Smooth muscle cell (in vitro differentiated cells): Measurements from ENCODE around the gene PDILT. TPM values are rescaled to one million over a fixed set of nuclear protein-coding genes. Genes with fewer than 3 reads are reported as not detected.
"Not testable (repeated sequence)": the region's sequence is repeated elsewhere in the genome, so short reads cannot be mapped to it uniquely, and the experiment has no call there.

Experiments used
- DNase-seq: peaks from one replicate; lab custom pipeline; 2025; ENCODE audit not compliant: unreplicated experiment; lab: John Stamatoyannopoulos, UW
- H2AFZ ChIP-seq: fragments of 200-600 bp; sonication (generic); 2 replicates; pipeline ENCODE4 v1.6.0; 2016; ENCODE audit warnings: antibody characterized with exemption, low read depth, mild to moderate bottlenecking
- H3F3A ChIP-seq: fragments of 200-600 bp; sonication (generic); 2 replicates; pipeline ENCODE4 v1.6.0; 2017; ENCODE audit warnings: antibody characterized with exemption, low read depth
- H3K27ac ChIP-seq: fragments of 200-600 bp; sonication (generic); 2 replicates; pipeline ENCODE4 v1.5.1; 2016; ENCODE audit warnings: low read depth, mild to moderate bottlenecking
- H3K27me3 ChIP-seq: fragments of 200-600 bp; sonication (generic); 2 replicates; pipeline ENCODE4 v1.6.1; 2016; ENCODE audit warnings: low read depth, mild to moderate bottlenecking
- H3K36me3 ChIP-seq: fragments of 200-600 bp; sonication (generic); 2 replicates; pipeline ENCODE4 v1.5.1; 2016; ENCODE audit warnings: low read depth
- H3K4me1 ChIP-seq: fragments of 200-600 bp; sonication (generic); 2 replicates; pipeline ENCODE4 v1.5.1; 2016; ENCODE audit warnings: low read depth
- H3K4me2 ChIP-seq: fragments of 200-600 bp; sonication (generic); 2 replicates; pipeline ENCODE4 v1.6.0; 2016; ENCODE audit warnings: mild to moderate bottlenecking
- H3K4me3 ChIP-seq: fragments of 200-600 bp; sonication (generic); 2 replicates; pipeline ENCODE4 v1.5.1; 2016; ENCODE audit warnings: mild to moderate bottlenecking
- H3K79me2 ChIP-seq: fragments of 200-600 bp; sonication (generic); 2 replicates; pipeline ENCODE4 v1.6.0; 2016; ENCODE audit warnings: low read depth, mild to moderate bottlenecking
- H3K9ac ChIP-seq: fragments of 200-600 bp; sonication (generic); 2 replicates; pipeline ENCODE4 v1.6.0; 2016; ENCODE audit warnings: low read depth
- H3K9me3 ChIP-seq: fragments of 200-600 bp; sonication (generic); replicated peaks from 2 replicates; pipeline ENCODE4 v1.5.1; 2016; ENCODE audit warnings: low read depth
- H4K20me1 ChIP-seq: fragments of 200-600 bp; sonication (generic); 2 replicates; pipeline ENCODE4 v1.6.0; 2016; ENCODE audit warnings: low read depth
- WGBS: methylation state at CpG from one replicate; pipeline ENCODE4 v1.1.7; 2016; ENCODE audit warnings: low lambda C conversion rate; 5-methylcytosine and 5-hydroxymethylcytosine counted together
- polyA plus RNA-seq: library from polyadenylated mRNA; unstranded; fragments of >200 nt; fragmentation: Nextera tagmentation; extraction: Ambion mirVana; gene quantifications from 2 replicates; pipeline ENCODE4 v1.2.1, GENCODE V29; 2016
- total RNA-seq: library from RNA; depleted of rRNA; stranded (reverse); fragments of >200 nt; gene quantifications from 2 replicates; pipeline ENCODE4 v1.2.3, GENCODE V29; 2014
- TF ChIP-seq, protein P1 (sequence below): fragments of 200-600 bp; sonication (generic); IDR thresholded peaks from 2 replicates; pipeline ENCODE4 v1.5.1; 2017; ENCODE audit warnings: borderline replicate concordance, mild to moderate bottlenecking, antibody characterized with exemption; ENCODE audit not compliant: insufficient read depth, poor library complexity, severe bottlenecking

Gene PDILT
- total RNA-seq (not detected in 2 replicates), polyA plus RNA-seq (not detected in 2 replicates)

- H3K4me1 ChIP-seq: no peaks in the 10 kb centered on the region
- WGBS: 94% methylated on average over 2 of the region's 2 CpGs
- H3F3A ChIP-seq: no peaks in the 10 kb centered on the region
- TF ChIP-seq, protein P1, sequence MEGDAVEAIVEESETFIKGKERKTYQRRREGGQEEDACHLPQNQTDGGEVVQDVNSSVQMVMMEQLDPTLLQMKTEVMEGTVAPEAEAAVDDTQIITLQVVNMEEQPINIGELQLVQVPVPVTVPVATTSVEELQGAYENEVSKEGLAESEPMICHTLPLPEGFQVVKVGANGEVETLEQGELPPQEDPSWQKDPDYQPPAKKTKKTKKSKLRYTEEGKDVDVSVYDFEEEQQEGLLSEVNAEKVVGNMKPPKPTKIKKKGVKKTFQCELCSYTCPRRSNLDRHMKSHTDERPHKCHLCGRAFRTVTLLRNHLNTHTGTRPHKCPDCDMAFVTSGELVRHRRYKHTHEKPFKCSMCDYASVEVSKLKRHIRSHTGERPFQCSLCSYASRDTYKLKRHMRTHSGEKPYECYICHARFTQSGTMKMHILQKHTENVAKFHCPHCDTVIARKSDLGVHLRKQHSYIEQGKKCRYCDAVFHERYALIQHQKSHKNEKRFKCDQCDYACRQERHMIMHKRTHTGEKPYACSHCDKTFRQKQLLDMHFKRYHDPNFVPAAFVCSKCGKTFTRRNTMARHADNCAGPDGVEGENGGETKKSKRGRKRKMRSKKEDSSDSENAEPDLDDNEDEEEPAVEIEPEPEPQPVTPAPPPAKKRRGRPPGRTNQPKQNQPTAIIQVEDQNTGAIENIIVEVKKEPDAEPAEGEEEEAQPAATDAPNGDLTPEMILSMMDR: no peak
- no peaks in the 10 kb centered on the region for H3K9me3 ChIP-seq
- H3K4me2 ChIP-seq: no peak within 1 kb of the TSS
- no peak within 1 kb of the TSS for H3K4me3 ChIP-seq
- no peaks in the 10 kb centered on the region for H3K79me2 ChIP-seq
- H3K36me3 ChIP-seq: no peaks in the 10 kb centered on the region
- no peaks in the 10 kb centered on the region for H3K27me3 ChIP-seq
- no peak for DNase-seq
- no peak within 1 kb of the TSS for H2AFZ ChIP-seq
- no peaks in the 10 kb centered on the region for H4K20me1 ChIP-seq
- H3K9ac ChIP-seq: no peak within 1 kb of the TSS
- no peak within 1 kb of the TSS for H3K27ac ChIP-seq
Measured at GRCh38 chr16:20404637-20405036, at the start of gene PDILT. Gene PDILT (minus strand): TSS chr16:20404737. CDS start chr16:20399300, 5,437 bp downstream.

DNA sequence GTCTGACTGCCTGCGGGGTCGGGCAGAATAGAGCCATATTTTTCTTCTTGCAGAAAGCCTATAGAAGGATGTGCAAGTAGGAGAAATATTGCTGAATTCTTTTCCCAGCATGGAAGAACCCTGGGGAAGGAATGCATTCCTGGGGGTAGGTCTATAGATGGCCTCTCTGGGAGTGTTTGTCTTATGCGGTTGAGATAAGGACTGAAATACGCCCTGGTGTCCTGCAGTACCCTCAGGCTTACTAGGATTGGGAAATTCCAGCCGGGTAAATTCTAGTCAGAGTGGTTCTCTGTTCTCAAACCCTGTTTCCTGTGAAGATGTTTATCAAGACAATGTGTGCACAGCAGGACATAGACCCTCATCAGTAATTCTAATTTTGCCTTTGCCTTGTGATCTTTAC lies 49.1 kb upstream of the PDILT start:
- not testable (repeated sequence) for H3K4me1 ChIP-seq, H3K9ac ChIP-seq, H3K36me3 ChIP-seq, H3F3A ChIP-seq, H3K27me3 ChIP-seq, H3K79me2 ChIP-seq, H3K27ac ChIP-seq, H3K4me2 ChIP-seq, H2AFZ ChIP-seq, H4K20me1 ChIP-seq, H3K4me3 ChIP-seq, DNase-seq, H3K9me3 ChIP-seq
- WGBS: 91% methylated on average over 2 of the region's 5 CpGs

GRCh38 chr16:20451364-20451763 lies 46.8 kb upstream of the PDILT start, which contains the start of gene ACSM2A:
Gene ACSM2A (plus strand): TSS chr16:20451521. CDS start chr16:20460115, 8,594 bp downstream.
- H3K9ac ChIP-seq: not testable (repeated sequence)
- WGBS: 56% methylated on average over 1 of the region's 1 CpG

DNA sequence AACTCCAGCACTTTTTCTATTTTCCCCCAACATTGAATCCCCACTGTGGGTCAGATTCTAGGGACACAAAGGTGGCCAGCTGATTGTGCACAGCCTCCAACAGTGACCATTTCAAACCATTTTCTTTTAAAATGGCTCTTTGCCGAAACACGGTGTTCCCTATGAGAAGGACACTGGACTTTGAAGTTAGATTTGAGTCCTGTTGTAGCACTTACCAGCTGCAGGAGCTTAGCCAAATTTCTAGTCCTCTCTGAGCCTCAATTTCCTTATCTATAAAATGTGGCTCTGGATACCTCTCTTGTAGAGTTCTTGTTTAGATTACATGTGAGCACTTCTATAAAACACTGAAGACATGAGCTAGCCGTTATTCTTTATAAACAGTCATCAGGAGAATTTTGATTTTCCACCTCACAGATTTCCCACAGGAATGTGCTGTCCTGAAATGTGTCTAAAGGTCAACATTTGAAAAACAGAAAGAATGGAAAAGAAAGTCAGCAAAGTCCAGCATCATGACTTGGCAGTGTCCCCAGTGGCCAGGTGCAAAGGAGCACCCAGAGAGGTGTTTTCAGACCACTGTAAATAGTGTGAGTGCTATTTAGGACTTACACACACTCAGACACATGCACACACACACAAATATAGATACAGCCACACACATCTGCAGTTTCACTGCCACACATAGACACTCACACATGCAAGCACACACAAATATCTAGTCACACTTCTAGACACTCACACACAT lies 42.3 kb upstream of the PDILT start:
- H3K4me2 ChIP-seq, H3F3A ChIP-seq, H3K4me3 ChIP-seq, H3K9ac ChIP-seq, H3K79me2 ChIP-seq, H3K27ac ChIP-seq, H3K9me3 ChIP-seq, H4K20me1 ChIP-seq, H3K36me3 ChIP-seq, H3K4me1 ChIP-seq, H3K27me3 ChIP-seq, DNase-seq, H2AFZ ChIP-seq: not testable (repeated sequence)
- WGBS: no CpG with 5 or more reads among the region's 3 CpGs

More at GRCh38 chr16:20451364-20451763, 46.8 kb upstream of the PDILT start, which contains the start of gene ACSM2A:
- not testable (repeated sequence) for H4K20me1 ChIP-seq, H3K79me2 ChIP-seq, H3K4me1 ChIP-seq, H3F3A ChIP-seq, H3K27ac ChIP-seq, H3K27me3 ChIP-seq, H3K36me3 ChIP-seq, DNase-seq, H3K4me3 ChIP-seq, H2AFZ ChIP-seq, H3K9me3 ChIP-seq, H3K4me2 ChIP-seq

DNA sequence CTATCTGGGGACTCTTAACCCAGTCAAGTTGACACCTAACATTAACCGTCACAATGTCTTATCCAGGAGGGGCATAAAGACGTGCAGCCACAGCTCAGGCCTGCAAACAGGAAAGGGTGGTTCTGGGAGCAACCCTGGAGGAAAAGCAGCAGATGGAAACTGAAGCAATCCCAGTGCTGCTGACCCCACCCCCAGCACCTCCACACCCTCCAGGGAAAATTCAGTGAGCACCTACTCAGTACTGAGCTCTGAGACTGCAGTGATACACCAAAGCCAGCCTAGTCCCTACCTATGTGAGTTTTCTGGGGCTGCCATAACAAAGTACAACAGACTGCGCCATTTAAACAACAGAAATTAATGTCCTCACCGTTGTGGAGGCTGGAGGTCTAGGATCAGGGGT lies 37.3 kb upstream of the PDILT start:
- H3K36me3 ChIP-seq, H2AFZ ChIP-seq, H3K79me2 ChIP-seq, H4K20me1 ChIP-seq, H3K27ac ChIP-seq, H3K9me3 ChIP-seq, H3K27me3 ChIP-seq, H3K4me2 ChIP-seq, DNase-seq, H3F3A ChIP-seq, H3K4me3 ChIP-seq, H3K9ac ChIP-seq, H3K4me1 ChIP-seq: not testable (repeated sequence)
- WGBS: 92% methylated on average over 2 of the region's 4 CpGs
